GM12878 (cell line): ENCODE measurements around the gene CENPE. TPM values are rescaled to one million over a fixed set of nuclear protein-coding genes. Genes with fewer than 3 reads are reported as not detected.

Experiments
- BACH1 ChIP-seq: fragments of 450-650 bp; IDR thresholded peaks from 2 replicates; pipeline ENCODE4 v1.6.1; 2017; ENCODE audit warnings: mild to moderate bottlenecking, borderline replicate concordance
- BHLHE40 ChIP-seq, 2 experiments: fragments of 450-650 bp in 1 of 2; IDR thresholded peaks; 2 replicates each; pipeline ENCODE4 v1.6.1; 2011 to 2017; ENCODE audit warnings: low read depth in 2 of 2, borderline replicate concordance in 1 of 2, improper control_type of control experiment in 1 of 2, low read length in 1 of 2, mild to moderate bottlenecking in 1 of 2
- CBFB ChIP-seq: IDR thresholded peaks from 2 replicates; pipeline ENCODE4 v1.6.1; 2016; ENCODE audit warnings: antibody characterized with exemption, low read depth
- CHD2 ChIP-seq: IDR thresholded peaks from 2 replicates; pipeline ENCODE4 v1.6.1; 2011; ENCODE audit warnings: low read depth, low read length, improper control_type of control experiment, borderline replicate concordance
- CREB1 ChIP-seq: IDR thresholded peaks from 2 replicates; pipeline ENCODE4 v1.6.1; 2012; ENCODE audit warnings: low read depth, mild to moderate bottlenecking, inconsistent platforms
- CREM ChIP-seq: IDR thresholded peaks from 2 replicates; pipeline ENCODE4 v1.6.1; 2014; ENCODE audit warnings: antibody characterized with exemption, low read depth
- FOXM1 ChIP-seq: IDR thresholded peaks from 2 replicates; pipeline ENCODE4 v1.6.1; 2012; ENCODE audit warnings: low read depth, mild to moderate bottlenecking, inconsistent platforms, low read length, moderate library complexity
- IKZF1 ChIP-seq: fragments of 450-650 bp; conservative IDR thresholded peaks from 2 replicates; pipeline ENCODE4 v1.6.1; 2017; ENCODE audit warnings: antibody characterized with exemption, mild to moderate bottlenecking
- IKZF2 ChIP-seq, 2 experiments: fragments of 450-650 bp; IDR thresholded peaks; 2 replicates each; pipeline ENCODE4 v1.6.1; 2017; ENCODE audit warnings: mild to moderate bottlenecking in 2 of 2, moderate library complexity in 2 of 2
- POLR2A ChIP-seq: IDR thresholded peaks from 2 replicates; pipeline ENCODE4 v1.6.1; 2011; ENCODE audit warnings: low read depth, mild to moderate bottlenecking, low read length
- RB1 ChIP-seq: fragments of 450-650 bp; formaldehyde crosslinking; IDR thresholded peaks from 2 replicates; pipeline ENCODE4 v1.6.1; 2017; ENCODE audit warnings: mild to moderate bottlenecking, borderline replicate concordance
- SIX5 ChIP-seq: IDR thresholded peaks from 2 replicates; pipeline ENCODE4 v1.6.1; 2011; ENCODE audit warnings: mild to moderate bottlenecking, low read depth, low read length, moderate library complexity; ENCODE audit not compliant: severe bottlenecking
- SREBF1 ChIP-seq: IDR thresholded peaks from 2 replicates; pipeline ENCODE4 v1.6.1; 2012; ENCODE audit warnings: mild to moderate bottlenecking, low read length
- ZNF207 ChIP-seq: fragments of 450-650 bp; IDR thresholded peaks from 2 replicates; pipeline ENCODE4 v1.6.1; 2014; ENCODE audit warnings: antibody characterized with exemption, mild to moderate bottlenecking, borderline replicate concordance
- polyA plus RNA-seq, 11 experiments: library from polyadenylated mRNA; depleted of rRNA in 4 of 11; unstranded in 6 of 11; stranded (reverse) in 5 of 11; fragments of >200 nt; fragmentation: Nextera tagmentation in 4 of 11; fragmentation: Illumina TruSeq in 1 of 11; extraction: Ambion mirVana in 4 of 11; extraction: Trizol in 1 of 11; gene quantifications; 1 replicate in 1 of 11; 2 replicates in 10 of 11; pipeline versions ENCODE4 v1.2.1 to v1.2.3, GENCODE V29; 2011 to 2016; ENCODE audit warnings: inconsistent platforms in 2 of 11, missing spikeins in 2 of 11, low read depth in 1 of 11
- total RNA-seq, 4 experiments: library from RNA; depleted of rRNA in 3 of 4; stranded (reverse); fragments of >200 nt in 3 of 4; fragmentation: Illumina TruSeq in 1 of 4; extraction: Trizol in 1 of 4; gene quantifications; 2 replicates each; pipeline versions ENCODE4 v1.2.1 to v1.2.3, GENCODE V29; 2013 to 2021
- TF ChIP-seq, protein P1 (sequence below): IDR thresholded peaks from 2 replicates; pipeline ENCODE4 v1.6.1; 2011; ENCODE audit warnings: low read depth, mild to moderate bottlenecking, low read length, moderate library complexity, borderline replicate concordance; ENCODE audit errors: extremely low read depth
- TF ChIP-seq, protein P2 (sequence below): fragments of 450-650 bp; IDR thresholded peaks from 2 replicates; pipeline ENCODE4 v1.6.1; 2017; ENCODE audit warnings: mild to moderate bottlenecking, moderate library complexity
- TF ChIP-seq, protein P3 (sequence below): fragments of 450-650 bp; formaldehyde crosslinking; IDR thresholded peaks from 2 replicates; pipeline ENCODE4 v1.4.0; 2022; ENCODE audit warnings: mild to moderate bottlenecking, moderate library complexity
- TF ChIP-seq, protein P4 (sequence below): fragments of 450-650 bp; conservative IDR thresholded peaks from 2 replicates; pipeline ENCODE4 v1.6.1; 2017; ENCODE audit warnings: mild to moderate bottlenecking, moderate library complexity
- TF ChIP-seq, protein P5 (sequence below): fragments of 450-650 bp; IDR thresholded peaks from 2 replicates; pipeline ENCODE4 v1.6.1; 2017; ENCODE audit warnings: low read depth, mild to moderate bottlenecking, moderate library complexity

Gene CENPE
- total and polyA plus RNA-seq, 10 of the 15 experiments (the other 5 are each of a cell fraction or from before 2014, with no cell fraction given) = 10.2 to 53.6 (median 25.2) TPM

DNA sequence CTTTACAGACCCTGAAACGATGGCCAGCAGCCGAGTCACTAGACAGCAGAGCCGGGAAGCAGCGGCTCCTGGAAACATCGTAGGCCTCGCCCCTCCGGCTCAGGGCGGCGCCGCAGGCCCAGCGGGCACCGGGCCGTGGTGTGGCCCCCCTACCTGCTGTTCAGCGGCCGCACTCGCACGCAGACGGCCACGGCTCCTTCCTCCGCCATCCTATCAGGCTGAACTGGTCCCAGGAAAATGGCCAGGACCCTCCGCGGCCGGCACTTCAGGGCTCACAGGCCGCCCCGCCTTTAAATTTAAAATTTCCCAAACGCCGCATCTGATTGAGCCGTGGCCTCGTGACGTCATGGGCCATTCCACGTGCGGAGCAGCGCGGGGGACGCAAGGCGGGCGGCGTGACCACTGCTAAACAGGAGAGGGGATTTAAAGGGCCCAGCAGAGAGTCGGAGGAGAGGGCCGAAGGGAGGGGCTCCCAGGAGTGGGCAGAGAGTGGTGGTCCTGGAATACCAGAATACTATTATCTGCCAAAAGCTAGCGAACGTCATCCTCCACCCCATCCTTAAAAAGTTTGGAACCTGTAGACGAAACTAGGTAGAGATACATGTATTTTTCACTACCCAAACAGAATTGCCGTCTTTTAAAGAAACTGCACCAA lies at the start of gene CENPE (continued):
- TF ChIP-seq, protein P1, sequence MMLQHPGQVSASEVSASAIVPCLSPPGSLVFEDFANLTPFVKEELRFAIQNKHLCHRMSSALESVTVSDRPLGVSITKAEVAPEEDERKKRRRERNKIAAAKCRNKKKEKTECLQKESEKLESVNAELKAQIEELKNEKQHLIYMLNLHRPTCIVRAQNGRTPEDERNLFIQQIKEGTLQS = no peak
- peak; percentile 83 for TF ChIP-seq POLR2A
- TF ChIP-seq CHD2 = no peak
- TF ChIP-seq, protein P2, sequence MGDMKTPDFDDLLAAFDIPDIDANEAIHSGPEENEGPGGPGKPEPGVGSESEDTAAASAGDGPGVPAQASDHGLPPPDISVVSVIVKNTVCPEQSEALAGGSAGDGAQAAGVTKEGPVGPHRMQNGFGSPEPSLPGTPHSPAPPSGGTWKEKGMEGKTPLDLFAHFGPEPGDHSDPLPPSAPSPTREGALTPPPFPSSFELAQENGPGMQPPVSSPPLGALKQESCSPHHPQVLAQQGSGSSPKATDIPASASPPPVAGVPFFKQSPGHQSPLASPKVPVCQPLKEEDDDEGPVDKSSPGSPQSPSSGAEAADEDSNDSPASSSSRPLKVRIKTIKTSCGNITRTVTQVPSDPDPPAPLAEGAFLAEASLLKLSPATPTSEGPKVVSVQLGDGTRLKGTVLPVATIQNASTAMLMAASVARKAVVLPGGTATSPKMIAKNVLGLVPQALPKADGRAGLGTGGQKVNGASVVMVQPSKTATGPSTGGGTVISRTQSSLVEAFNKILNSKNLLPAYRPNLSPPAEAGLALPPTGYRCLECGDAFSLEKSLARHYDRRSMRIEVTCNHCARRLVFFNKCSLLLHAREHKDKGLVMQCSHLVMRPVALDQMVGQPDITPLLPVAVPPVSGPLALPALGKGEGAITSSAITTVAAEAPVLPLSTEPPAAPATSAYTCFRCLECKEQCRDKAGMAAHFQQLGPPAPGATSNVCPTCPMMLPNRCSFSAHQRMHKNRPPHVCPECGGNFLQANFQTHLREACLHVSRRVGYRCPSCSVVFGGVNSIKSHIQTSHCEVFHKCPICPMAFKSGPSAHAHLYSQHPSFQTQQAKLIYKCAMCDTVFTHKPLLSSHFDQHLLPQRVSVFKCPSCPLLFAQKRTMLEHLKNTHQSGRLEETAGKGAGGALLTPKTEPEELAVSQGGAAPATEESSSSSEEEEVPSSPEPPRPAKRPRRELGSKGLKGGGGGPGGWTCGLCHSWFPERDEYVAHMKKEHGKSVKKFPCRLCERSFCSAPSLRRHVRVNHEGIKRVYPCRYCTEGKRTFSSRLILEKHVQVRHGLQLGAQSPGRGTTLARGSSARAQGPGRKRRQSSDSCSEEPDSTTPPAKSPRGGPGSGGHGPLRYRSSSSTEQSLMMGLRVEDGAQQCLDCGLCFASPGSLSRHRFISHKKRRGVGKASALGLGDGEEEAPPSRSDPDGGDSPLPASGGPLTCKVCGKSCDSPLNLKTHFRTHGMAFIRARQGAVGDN = no peak
- TF ChIP-seq CBFB = peak; percentile 47; the same call in 1 of the 2 replicates
- 0 out of 2 replicates have a peak, but pooled peaks have one; percentile 23 for TF ChIP-seq BACH1
- TF ChIP-seq ZNF207 = peak; percentile 94
- TF ChIP-seq BHLHE40 (IDR thresholded peaks at IDR 0.05; ENCODE audit: borderline replicate concordance in 1 of 2, low read depth in 2 of 2, low read length in 1 of 2) = peak; percentile 98
- peak; percentile 99 for TF ChIP-seq CREM
- peak; percentile 65 for TF ChIP-seq IKZF1
- 0 out of 4 replicates have a peak, but pooled peaks have one; percentile 17 to 31 for TF ChIP-seq IKZF2 (IDR thresholded peaks at IDR 0.05)
- TF ChIP-seq, protein P3, sequence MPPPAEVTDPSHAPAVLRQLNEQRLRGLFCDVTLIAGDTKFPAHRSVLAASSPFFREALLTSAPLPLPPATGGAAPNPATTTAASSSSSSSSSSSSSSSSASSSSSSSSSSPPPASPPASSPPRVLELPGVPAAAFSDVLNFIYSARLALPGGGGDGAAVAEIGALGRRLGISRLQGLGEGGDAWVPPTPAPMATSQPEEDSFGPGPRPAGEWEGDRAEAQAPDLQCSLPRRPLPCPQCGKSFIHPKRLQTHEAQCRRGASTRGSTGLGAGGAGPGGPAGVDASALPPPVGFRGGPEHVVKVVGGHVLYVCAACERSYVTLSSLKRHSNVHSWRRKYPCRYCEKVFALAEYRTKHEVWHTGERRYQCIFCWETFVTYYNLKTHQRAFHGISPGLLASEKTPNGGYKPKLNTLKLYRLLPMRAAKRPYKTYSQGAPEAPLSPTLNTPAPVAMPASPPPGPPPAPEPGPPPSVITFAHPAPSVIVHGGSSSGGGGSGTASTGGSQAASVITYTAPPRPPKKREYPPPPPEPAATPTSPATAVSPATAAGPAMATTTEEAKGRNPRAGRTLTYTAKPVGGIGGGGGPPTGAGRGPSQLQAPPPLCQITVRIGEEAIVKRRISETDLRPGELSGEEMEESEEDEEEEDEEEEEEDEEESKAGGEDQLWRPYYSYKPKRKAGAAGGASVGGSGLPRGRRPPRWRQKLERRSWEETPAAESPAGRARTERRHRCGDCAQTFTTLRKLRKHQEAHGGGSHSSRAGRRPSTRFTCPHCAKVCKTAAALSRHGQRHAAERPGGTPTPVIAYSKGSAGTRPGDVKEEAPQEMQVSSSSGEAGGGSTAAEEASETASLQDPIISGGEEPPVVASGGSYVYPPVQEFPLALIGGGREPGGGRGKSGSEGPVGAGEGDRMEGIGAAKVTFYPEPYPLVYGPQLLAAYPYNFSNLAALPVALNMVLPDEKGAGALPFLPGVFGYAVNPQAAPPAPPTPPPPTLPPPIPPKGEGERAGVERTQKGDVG (CRISPR knock-in tag) = no peak
- TF ChIP-seq SIX5 = peak; percentile 41
- TF ChIP-seq FOXM1 = peak; percentile 66; the same call in 1 of the 2 replicates
- peak; percentile 97 for TF ChIP-seq SREBF1
- TF ChIP-seq, protein P4, sequence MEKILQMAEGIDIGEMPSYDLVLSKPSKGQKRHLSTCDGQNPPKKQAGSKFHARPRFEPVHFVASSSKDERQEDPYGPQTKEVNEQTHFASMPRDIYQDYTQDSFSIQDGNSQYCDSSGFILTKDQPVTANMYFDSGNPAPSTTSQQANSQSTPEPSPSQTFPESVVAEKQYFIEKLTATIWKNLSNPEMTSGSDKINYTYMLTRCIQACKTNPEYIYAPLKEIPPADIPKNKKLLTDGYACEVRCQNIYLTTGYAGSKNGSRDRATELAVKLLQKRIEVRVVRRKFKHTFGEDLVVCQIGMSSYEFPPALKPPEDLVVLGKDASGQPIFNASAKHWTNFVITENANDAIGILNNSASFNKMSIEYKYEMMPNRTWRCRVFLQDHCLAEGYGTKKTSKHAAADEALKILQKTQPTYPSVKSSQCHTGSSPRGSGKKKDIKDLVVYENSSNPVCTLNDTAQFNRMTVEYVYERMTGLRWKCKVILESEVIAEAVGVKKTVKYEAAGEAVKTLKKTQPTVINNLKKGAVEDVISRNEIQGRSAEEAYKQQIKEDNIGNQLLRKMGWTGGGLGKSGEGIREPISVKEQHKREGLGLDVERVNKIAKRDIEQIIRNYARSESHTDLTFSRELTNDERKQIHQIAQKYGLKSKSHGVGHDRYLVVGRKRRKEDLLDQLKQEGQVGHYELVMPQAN = peak; percentile 99
- TF ChIP-seq, protein P5, sequence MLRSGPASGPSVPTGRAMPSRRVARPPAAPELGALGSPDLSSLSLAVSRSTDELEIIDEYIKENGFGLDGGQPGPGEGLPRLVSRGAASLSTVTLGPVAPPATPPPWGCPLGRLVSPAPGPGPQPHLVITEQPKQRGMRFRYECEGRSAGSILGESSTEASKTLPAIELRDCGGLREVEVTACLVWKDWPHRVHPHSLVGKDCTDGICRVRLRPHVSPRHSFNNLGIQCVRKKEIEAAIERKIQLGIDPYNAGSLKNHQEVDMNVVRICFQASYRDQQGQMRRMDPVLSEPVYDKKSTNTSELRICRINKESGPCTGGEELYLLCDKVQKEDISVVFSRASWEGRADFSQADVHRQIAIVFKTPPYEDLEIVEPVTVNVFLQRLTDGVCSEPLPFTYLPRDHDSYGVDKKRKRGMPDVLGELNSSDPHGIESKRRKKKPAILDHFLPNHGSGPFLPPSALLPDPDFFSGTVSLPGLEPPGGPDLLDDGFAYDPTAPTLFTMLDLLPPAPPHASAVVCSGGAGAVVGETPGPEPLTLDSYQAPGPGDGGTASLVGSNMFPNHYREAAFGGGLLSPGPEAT = peak; percentile 99
- TF ChIP-seq RB1 = peak; percentile 86; the same call in 1 of the 2 replicates
- peak; percentile 98 for TF ChIP-seq CREB1
